Gastroesophageal sphincter (tissue), 4 donors: ENCODE data around the gene MDM4. TPM values are rescaled to one million over a fixed set of nuclear protein-coding genes. Genes with fewer than 3 reads are reported as not detected.
A peak's percentile ranks its signal among the peaks of the same experiment; 100 is the strongest.
"Not testable (repeated sequence)": the region's sequence is repeated elsewhere in the genome, so short reads cannot be mapped to it uniquely, and the experiment has no call there.

ENCODE experiments used
- ATAC-seq: fragments of 150-250 bp; one replicate; pipeline ENCODE4 v1.9.1; 2016; ENCODE audit warnings: mild to moderate bottlenecking, moderate library complexity
- H3K27ac ChIP-seq, 4 donors: fragments of 200-600 bp; sonication (generic) in 3 of 4; 1 replicate in 3 of 4; 2 replicates in 1 of 4; pipeline ENCODE4 v1.5.1; 2016 to 2019
- H3K27me3 ChIP-seq: fragments of 200-600 bp; sonication (generic); one replicate; pipeline ENCODE4 v1.5.1; 2019
- H3K36me3 ChIP-seq, 2 donors: fragments of 200-600 bp; sonication (generic); one replicate each; pipeline ENCODE4 v1.5.1; 2019; ENCODE audit warnings: control low read depth in 1 of 2
- H3K4me1 ChIP-seq, 3 donors: fragments of 200-600 bp; sonication (generic); 1 replicate in 2 of 3; 2 replicates in 1 of 3; pipeline ENCODE4 v1.5.1; 2016 to 2019; ENCODE audit warnings: control low read depth in 2 of 3
- H3K4me3 ChIP-seq, 2 donors: fragments of 200-600 bp; sonication (generic); one replicate each; pipeline ENCODE4 v1.5.1; 2019; ENCODE audit warnings: mild to moderate bottlenecking in 1 of 2, moderate library complexity in 1 of 2
- H3K9me3 ChIP-seq, 3 donors: fragments of 200-600 bp; sonication (generic); one replicate each; pipeline ENCODE4 v1.5.1; 2017 to 2019; ENCODE audit warnings: control low read depth in 2 of 3
- EP300 ChIP-seq: sonication (generic); formaldehyde crosslinking; IDR thresholded peaks from one replicate; pipeline ENCODE4 v1.6.1; 2017; ENCODE audit warnings: antibody characterized with exemption, mild to moderate bottlenecking
- POLR2A ChIP-seq, 2 donors: fragments of 450-650 bp; IDR thresholded peaks; one replicate each; pipeline ENCODE4 v1.6.1; 2017; ENCODE audit warnings: antibody characterized with exemption in 2 of 2, mild to moderate bottlenecking in 2 of 2, moderate library complexity in 1 of 2
- POLR2AphosphoS5 ChIP-seq: sonication (generic); formaldehyde crosslinking; IDR thresholded peaks from one replicate; pipeline ENCODE4 v1.6.1; 2017; ENCODE audit warnings: antibody characterized with exemption
- WGBS, 2 donors: methylation state at CpG; one replicate each; pipeline ENCODE4 v1.1.5; 2018; ENCODE audit warnings: low coverage in 1 of 2; 5-methylcytosine and 5-hydroxymethylcytosine counted together
- total RNA-seq, 4 donors: library from RNA; depleted of rRNA; stranded (reverse); fragments of >200 nt; gene quantifications; one replicate each; pipeline ENCODE4 v1.1.0, GENCODE V29; 2016
- TF ChIP-seq, protein P1 (sequence below), 4 experiments: fragments of 200-600 bp in 2 of 4; fragments of 450-650 bp in 2 of 4; sonication (generic) in 1 of 4; IDR thresholded peaks; one replicate each; pipeline ENCODE4 v1.5.1; 2017 to 2019; ENCODE audit warnings: antibody characterized with exemption in 4 of 4, mild to moderate bottlenecking in 2 of 4, moderate library complexity in 2 of 4

Gene MDM4
- total RNA-seq, 4 donors from 2014 or later, result 24.3 to 74.1 (median 37.9) TPM

DNA sequence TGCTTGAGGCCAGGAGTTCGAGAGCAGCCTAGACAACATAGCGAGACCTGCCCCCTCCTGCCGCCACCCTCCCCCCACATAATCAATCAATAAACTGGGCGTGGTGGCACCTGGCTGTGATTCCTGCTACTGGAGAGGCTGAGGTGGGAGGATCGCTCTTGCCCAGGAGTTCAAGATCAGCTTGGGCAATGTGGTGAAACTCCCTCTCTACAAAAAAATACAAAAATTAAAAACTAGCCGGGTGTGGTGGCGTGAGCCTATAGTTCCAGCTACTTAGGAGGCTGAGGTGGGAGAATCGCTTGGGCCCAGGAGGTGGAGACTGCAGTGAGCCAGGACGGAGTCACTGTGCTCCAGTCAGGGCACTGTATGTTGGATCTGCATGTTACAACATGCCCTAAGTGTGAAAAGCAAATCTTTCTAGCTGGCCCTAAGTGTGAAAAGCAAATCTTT lies 7.0 kb upstream of the MDM4 start:
- ATAC-seq, result no peak
- no peaks in the 10 kb centered on the region for H3K9me3 ChIP-seq
- no peak overlapping the region for H3K27ac ChIP-seq
- H3K4me1 ChIP-seq, result peaks cover 0 to 19% (median 0%) of the 10 kb centered on the region in 3 donors
- no peaks in the 10 kb centered on the region for H3K27me3 ChIP-seq
- no peak for TF ChIP-seq POLR2A (IDR thresholded peaks at IDR 0.05)
- no peak for TF ChIP-seq EP300
- TF ChIP-seq, protein P1, sequence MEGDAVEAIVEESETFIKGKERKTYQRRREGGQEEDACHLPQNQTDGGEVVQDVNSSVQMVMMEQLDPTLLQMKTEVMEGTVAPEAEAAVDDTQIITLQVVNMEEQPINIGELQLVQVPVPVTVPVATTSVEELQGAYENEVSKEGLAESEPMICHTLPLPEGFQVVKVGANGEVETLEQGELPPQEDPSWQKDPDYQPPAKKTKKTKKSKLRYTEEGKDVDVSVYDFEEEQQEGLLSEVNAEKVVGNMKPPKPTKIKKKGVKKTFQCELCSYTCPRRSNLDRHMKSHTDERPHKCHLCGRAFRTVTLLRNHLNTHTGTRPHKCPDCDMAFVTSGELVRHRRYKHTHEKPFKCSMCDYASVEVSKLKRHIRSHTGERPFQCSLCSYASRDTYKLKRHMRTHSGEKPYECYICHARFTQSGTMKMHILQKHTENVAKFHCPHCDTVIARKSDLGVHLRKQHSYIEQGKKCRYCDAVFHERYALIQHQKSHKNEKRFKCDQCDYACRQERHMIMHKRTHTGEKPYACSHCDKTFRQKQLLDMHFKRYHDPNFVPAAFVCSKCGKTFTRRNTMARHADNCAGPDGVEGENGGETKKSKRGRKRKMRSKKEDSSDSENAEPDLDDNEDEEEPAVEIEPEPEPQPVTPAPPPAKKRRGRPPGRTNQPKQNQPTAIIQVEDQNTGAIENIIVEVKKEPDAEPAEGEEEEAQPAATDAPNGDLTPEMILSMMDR (IDR thresholded peaks at IDR 0.05), result no peak
- TF ChIP-seq POLR2AphosphoS5, result no peak
- H3K36me3 ChIP-seq, result no peaks in the 10 kb centered on the region
- no peak overlapping the region for H3K4me3 ChIP-seq
- 50% methylated on average over 2 of the region's 9 CpGs; no CpG with 5 or more reads in 1 of the 2 donors for WGBS, 2 donors

GRCh38 chr1:204511366-204511765 lies 4.8 kb upstream of the MDM4 start:
- Histone ChIP-seq H3K27me3 (no peaks in the 10 kb centered on the region), H3K9me3 (no peaks in the 10 kb centered on the region), H3K36me3 (no peaks in the 10 kb centered on the region), H3K27ac (no peak overlapping the region), H3K4me3 (no peak overlapping the region), H3K4me1 (peaks cover 0 to 15% (median 0%) of the 10 kb centered on the region in 3 donors)
- ATAC-seq, result no peak
- TF ChIP-seq, protein P1 (IDR thresholded peaks at IDR 0.05), result no peak
- TF ChIP-seq EP300 (no peak), POLR2A (IDR thresholded peaks at IDR 0.05) (no peak), POLR2AphosphoS5 (no peak)

- H3K27me3 ChIP-seq, result no peaks in the 10 kb centered on the region
- H3K36me3 ChIP-seq, result peaks cover 0 to 6% of the 10 kb centered on the region in 2 donors
- peak overlapping the region in 1 of 4 donors; percentile 53 for H3K27ac ChIP-seq
- ATAC-seq, result no peak
- TF ChIP-seq, protein P1 (IDR thresholded peaks at IDR 0.05), result no peak
- TF ChIP-seq POLR2A (IDR thresholded peaks at IDR 0.05) (no peak), POLR2AphosphoS5 (no peak), EP300 (no peak)
- H3K4me3 ChIP-seq, result no peak overlapping the region
- 60 to 83% methylated on average over 5 to 11 of the region's 15 CpGs for WGBS, 2 donors
- peaks cover 0 to 21% (median 9%) of the 10 kb centered on the region in 3 donors for H3K4me1 ChIP-seq
- H3K9me3 ChIP-seq, result no peaks in the 10 kb centered on the region
Measured at GRCh38 chr1:204513117-204513716, 3.0 kb upstream of the MDM4 start.

DNA sequence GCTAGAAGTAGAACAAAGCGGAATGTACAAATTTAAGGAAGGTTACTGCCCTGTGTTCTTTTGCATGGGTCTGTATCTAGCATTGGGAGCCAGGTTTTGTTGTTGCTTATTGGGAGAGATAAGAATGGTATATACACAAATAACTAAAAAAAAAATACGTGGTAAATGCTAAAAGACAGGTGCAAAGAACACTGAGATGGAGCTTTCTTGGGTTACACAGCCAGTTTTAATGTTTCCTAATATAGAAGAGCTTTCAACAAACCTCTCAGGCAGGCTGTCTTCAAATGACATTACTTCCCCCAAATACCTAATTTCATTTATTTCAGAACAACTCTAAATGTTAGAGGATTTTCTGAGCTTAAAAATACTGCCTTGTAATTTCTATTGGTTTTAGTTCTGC lies 1.4 kb upstream of the MDM4 start:
- Histone ChIP-seq H3K4me1 (peaks cover 0 to 38% (median 9%) of the 10 kb centered on the region in 3 donors), H3K27me3 (no peaks in the 10 kb centered on the region), H3K27ac (no peak overlapping the region), H3K9me3 (no peaks in the 10 kb centered on the region), H3K4me3 (no peak overlapping the region), H3K36me3 (peaks cover 0 to 12% of the 10 kb centered on the region in 2 donors)
- no peak for ATAC-seq
- 70 to 82% methylated on average over 2 of the region's 2 CpGs for WGBS, 2 donors
- no peak for TF ChIP-seq POLR2AphosphoS5
- no peak for TF ChIP-seq EP300
- TF ChIP-seq, protein P1 (IDR thresholded peaks at IDR 0.05), result no peak
- TF ChIP-seq POLR2A (IDR thresholded peaks at IDR 0.05), result no peak

- 88 to 90% methylated on average over 10 to 12 of the region's 19 CpGs for WGBS, 2 donors
- not testable (repeated sequence) for ATAC-seq, H3K27ac ChIP-seq, H3K9me3 ChIP-seq, H3K27me3 ChIP-seq
- Histone ChIP-seq H3K4me3 (peak overlapping the region in 1 of 2 donors; percentile 90), H3K4me1 (peaks cover 0 to 59% (median 9%) of the 10 kb centered on the region in 3 donors), H3K36me3 (peaks cover 0 to 12% of the 10 kb centered on the region in 2 donors)
Measured at GRCh38 chr1:204517382-204517781, 1.2 kb downstream of the MDM4 start.
